GM19351 (cell line): ENCODE measurements around the gene HFM1.
A peak's percentile ranks its signal among the peaks of the same experiment; 100 is the strongest.
"Not testable (repeated sequence)": the region's sequence is repeated elsewhere in the genome, so short reads cannot be mapped to it uniquely, and the experiment has no call there.

Source experiments
- ATAC-seq: cut with Tn5 transposase; IDR thresholded peaks from one replicate; pipeline ENCODE4 v1.9.1; 2021; ENCODE audit warnings: mild to moderate bottlenecking, moderate library complexity; ENCODE audit not compliant: unreplicated experiment

Gene HFM1

GRCh38 chr1:91404151-91405012, at the start of gene HFM1:
HFM1 (minus strand) TSS chr1:91404837; CDS start chr1:91401082, 3,755 bp downstream.
- peak; percentile 98 for ATAC-seq

- ATAC-seq = no peak
Measured at GRCh38 chr1:91454136-91454535, 49.5 kb upstream of the HFM1 start.

GRCh38 chr1:91450260-91450659, 45.6 kb upstream of the HFM1 start:
- ATAC-seq = no peak

- not testable (repeated sequence) for ATAC-seq
Measured at GRCh38 chr1:91447782-91448181, 43.1 kb upstream of the HFM1 start.

- ATAC-seq = not testable (repeated sequence)
Measured at GRCh38 chr1:91441980-91442379, 37.3 kb upstream of the HFM1 start.

GRCh38 chr1:91440847-91441246, 36.2 kb upstream of the HFM1 start:
- no peak for ATAC-seq

GRCh38 chr1:91439016-91439415, 34.4 kb upstream of the HFM1 start:
- no peak for ATAC-seq

GRCh38 chr1:91428182-91428798, 23.7 kb upstream of the HFM1 start:
- no peak for ATAC-seq

- ATAC-seq = no peak
Measured at GRCh38 chr1:91427741-91428140, 23.1 kb upstream of the HFM1 start.

GRCh38 chr1:91422523-91422922, 17.9 kb upstream of the HFM1 start:
- not testable (repeated sequence) for ATAC-seq

- ATAC-seq = no peak
Measured at GRCh38 chr1:91412371-91412770, 7.7 kb upstream of the HFM1 start.

- no peak for ATAC-seq
Measured at GRCh38 chr1:91406773-91407389, 2.2 kb upstream of the HFM1 start.

- no peak for ATAC-seq
Measured at GRCh38 chr1:91402023-91402422, 2.6 kb downstream of the HFM1 start.

GRCh38 chr1:91400133-91400725, 4.4 kb downstream of the HFM1 start:
- ATAC-seq = no peak

GRCh38 chr1:91398291-91398690, 6.3 kb downstream of the HFM1 start:
- no peak for ATAC-seq

GRCh38 chr1:91397605-91398004, 7.0 kb downstream of the HFM1 start:
- no peak for ATAC-seq

GRCh38 chr1:91393042-91393441, 11.6 kb downstream of the HFM1 start:
- no peak for ATAC-seq

GRCh38 chr1:91386109-91386508, 18.5 kb downstream of the HFM1 start:
- ATAC-seq = no peak

GRCh38 chr1:91383456-91383855, 21.2 kb downstream of the HFM1 start:
- ATAC-seq = no peak

- ATAC-seq = no peak
Measured at GRCh38 chr1:91381844-91382243, 22.8 kb downstream of the HFM1 start.

- no peak for ATAC-seq
Measured at GRCh38 chr1:91374086-91374485, 30.6 kb downstream of the HFM1 start.
